OCI-LY1 (cell line): ENCODE measurements around the gene GNB5.

Source experiments
- H2AFZ ChIP-seq: fragments of 200-600 bp; sonication (generic), shearing (Covaris generic); 2 replicates; pipeline ENCODE4 v1.6.0; 2014; ENCODE audit warnings: antibody characterized with exemption, mild to moderate bottlenecking, low read length
- H3F3A ChIP-seq: fragments of 200-600 bp; sonication (generic), shearing (Covaris generic); 2 replicates; pipeline ENCODE4 v1.6.0; 2014; ENCODE audit warnings: mild to moderate bottlenecking, antibody characterized with exemption, low read length, moderate library complexity; ENCODE audit not compliant: insufficient read depth
- H3K27ac ChIP-seq: fragments of 200-600 bp; sonication (generic); 2 replicates; pipeline ENCODE4 v1.5.1; 2014; ENCODE audit warnings: low read length, mixed run types, mild to moderate bottlenecking, low read depth; ENCODE audit not compliant: poor library complexity, severe bottlenecking
- H3K27me3 ChIP-seq: fragments of 200-600 bp; sonication (generic); 2 replicates; pipeline ENCODE4 v1.6.0; 2014; ENCODE audit warnings: antibody characterized with exemption, mild to moderate bottlenecking, low read length, moderate library complexity; ENCODE audit not compliant: insufficient read depth
- H3K36me3 ChIP-seq: fragments of 200-600 bp; sonication (generic); 2 replicates; pipeline ENCODE4 v1.6.1; 2014; ENCODE audit warnings: mild to moderate bottlenecking, antibody characterized with exemption, low read length, moderate library complexity, mixed read lengths; ENCODE audit not compliant: insufficient read depth
- H3K4me1 ChIP-seq: fragments of 200-600 bp; sonication (generic); 2 replicates; pipeline ENCODE4 v1.5.1; 2014; ENCODE audit warnings: mild to moderate bottlenecking, low read length, moderate library complexity; ENCODE audit not compliant: insufficient read depth, severe bottlenecking
- H3K4me2 ChIP-seq: fragments of 200-600 bp; sonication (generic), shearing (Covaris generic); 2 replicates; pipeline ENCODE4 v1.6.1; 2014; ENCODE audit warnings: low read length
- H3K4me3 ChIP-seq: fragments of 200-600 bp; sonication (generic); 2 replicates; pipeline ENCODE4 v1.5.1; 2014; ENCODE audit warnings: low read length, low read depth, mild to moderate bottlenecking, mixed read lengths; ENCODE audit not compliant: poor library complexity, severe bottlenecking
- H3K79me2 ChIP-seq: fragments of 200-600 bp; shearing (Covaris generic); 2 replicates; pipeline ENCODE4 v1.6.1; 2016; ENCODE audit warnings: mixed run types, low read length, mixed read lengths; ENCODE audit not compliant: insufficient read depth
- H3K9ac ChIP-seq: fragments of 200-600 bp; sonication (generic), shearing (Covaris generic); 2 replicates; pipeline ENCODE4 v1.6.1; 2014; ENCODE audit warnings: mild to moderate bottlenecking, low read length, mixed read lengths
- H3K9me2 ChIP-seq: fragments of 200-600 bp; sonication (generic), shearing (Covaris generic); 2 replicates; pipeline ENCODE4 v1.6.1; 2014; ENCODE audit warnings: low read depth, mild to moderate bottlenecking, low read length, mixed read lengths
- H3K9me3 ChIP-seq: fragments of 200-600 bp; shearing (Covaris generic); 2 replicates; pipeline ENCODE4 v1.6.1; 2014; ENCODE audit warnings: low read length, mixed read lengths
- H4K20me1 ChIP-seq: fragments of 200-600 bp; sonication (generic), shearing (Covaris generic); 2 replicates; pipeline ENCODE4 v1.6.0; 2016; ENCODE audit warnings: mild to moderate bottlenecking, low read length; ENCODE audit not compliant: insufficient read depth
- CTCF ChIP-seq: fragments of 200-600 bp; sonication (generic), shearing (Covaris generic); IDR thresholded peaks from 2 replicates; pipeline ENCODE4 v1.5.1; 2017; ENCODE audit warnings: mild to moderate bottlenecking, antibody characterized with exemption, low read length, moderate library complexity, mixed read lengths
- EZH2 ChIP-seq: fragments of 200-600 bp; sonication (generic), shearing (Covaris generic); IDR thresholded peaks from 2 replicates; pipeline ENCODE4 v1.8.0; 2017; ENCODE audit warnings: borderline replicate concordance, mixed run types, mild to moderate bottlenecking, antibody characterized with exemption, low read length, moderate library complexity, mixed read lengths

GNB5 gene

GRCh38 chr15:52136442-52136980 is 54.7 kb downstream of the GNB5 start:
- no peak overlapping the region for H3K4me3 ChIP-seq
- H3K79me2 ChIP-seq, result no peaks in the 10 kb centered on the region
- no peak overlapping the region for H3K9ac ChIP-seq
- peaks cover 67% of the 10 kb centered on the region; the same call in 1 of the 2 replicates for H3K36me3 ChIP-seq
- H3K9me2 ChIP-seq, result no peaks in the 10 kb centered on the region
- H3K4me1 ChIP-seq, result peaks cover 8% of the 10 kb centered on the region
- no peaks in the 10 kb centered on the region for H3F3A ChIP-seq
- H2AFZ ChIP-seq, result no peak overlapping the region
- no peak overlapping the region for H3K27ac ChIP-seq
- no peak overlapping the region for H3K4me2 ChIP-seq
- TF ChIP-seq EZH2 (no peak), CTCF (no peak)
- H3K9me3 ChIP-seq, result no peaks in the 10 kb centered on the region
- H4K20me1 ChIP-seq, result no peaks in the 10 kb centered on the region
- no peaks in the 10 kb centered on the region for H3K27me3 ChIP-seq

GRCh38 chr15:52134502-52135144 is 56.6 kb downstream of the GNB5 start:
- Histone ChIP-seq H3K9ac (no peak overlapping the region), H3K9me3 (no peaks in the 10 kb centered on the region), H4K20me1 (no peaks in the 10 kb centered on the region), H3K27me3 (no peaks in the 10 kb centered on the region), H3K27ac (no peak overlapping the region), H3K9me2 (no peaks in the 10 kb centered on the region), H3K4me1 (peaks cover 8% of the 10 kb centered on the region), H3K4me2 (no peak overlapping the region), H3K36me3 (peaks cover 61% of the 10 kb centered on the region; the same call in 1 of the 2 replicates), H3K4me3 (no peak overlapping the region), H2AFZ (no peak overlapping the region), H3K79me2 (no peaks in the 10 kb centered on the region), H3F3A (no peaks in the 10 kb centered on the region)
- TF ChIP-seq CTCF (no peak), EZH2 (no peak)

- Histone ChIP-seq H3K4me3 (no peak overlapping the region), H3K27me3 (no peaks in the 10 kb centered on the region), H3K36me3 (peaks cover 58% of the 10 kb centered on the region; the same call in 1 of the 2 replicates), H3K4me1 (peaks cover 8% of the 10 kb centered on the region), H3K9ac (no peak overlapping the region), H3F3A (no peaks in the 10 kb centered on the region), H3K27ac (no peak overlapping the region), H3K4me2 (no peak overlapping the region), H4K20me1 (no peaks in the 10 kb centered on the region), H3K79me2 (no peaks in the 10 kb centered on the region), H2AFZ (no peak overlapping the region), H3K9me2 (no peaks in the 10 kb centered on the region), H3K9me3 (no peaks in the 10 kb centered on the region)
- TF ChIP-seq CTCF, result no peak
These were observed 57.5 kb downstream of the GNB5 start for GRCh38 chr15:52133510-52134220.
